GM19467 (cell line): ENCODE measurements around the gene OR6B1.

Experiments used
- ATAC-seq: cut with Tn5 transposase; IDR thresholded peaks from one replicate; pipeline ENCODE4 v1.9.1; 2021; ENCODE audit warnings: mild to moderate bottlenecking, moderate library complexity; ENCODE audit not compliant: unreplicated experiment

Gene OR6B1

GRCh38 chr7:144000020-144000419 lies at the start of gene OR6B1:
OR6B1 (plus strand) TSS chr7:144000320; CDS start chr7:144003997, 3,677 bp downstream.
- no peak for ATAC-seq

GRCh38 chr7:143953421-143953820 lies 46.7 kb upstream of the OR6B1 start:
- no peak for ATAC-seq

GRCh38 chr7:143954135-143954534 lies 46.0 kb upstream of the OR6B1 start:
- no peak for ATAC-seq

GRCh38 chr7:143954544-143954943 lies 45.6 kb upstream of the OR6B1 start, which contains the start of gene OR2F1:
OR2F1 (plus strand) TSS chr7:143954844; CDS start chr7:143959971, 5,127 bp downstream.
- no peak for ATAC-seq

GRCh38 chr7:143958781-143959180 lies 41.3 kb upstream of the OR6B1 start:
- ATAC-seq: no peak

- ATAC-seq: no peak
These were observed 39.1 kb upstream of the OR6B1 start for GRCh38 chr7:143960813-143961610.

- ATAC-seq: no peak
These were observed 34.8 kb upstream of the OR6B1 start for GRCh38 chr7:143965280-143965679.

- ATAC-seq: no peak
These were observed 32.7 kb upstream of the OR6B1 start for GRCh38 chr7:143967398-143967797.

- no peak for ATAC-seq
These were observed 26.2 kb upstream of the OR6B1 start for GRCh38 chr7:143973870-143974416.

- ATAC-seq: no peak
These were observed 25.7 kb upstream of the OR6B1 start for GRCh38 chr7:143974459-143974858.

- ATAC-seq: no peak
These were observed 24.5 kb upstream of the OR6B1 start for GRCh38 chr7:143975617-143976016.

- ATAC-seq: no peak
These were observed 21.5 kb upstream of the OR6B1 start for GRCh38 chr7:143978585-143978984.

GRCh38 chr7:143979359-143979758 lies 20.8 kb upstream of the OR6B1 start:
- no peak for ATAC-seq

GRCh38 chr7:143979998-143980397 lies 20.1 kb upstream of the OR6B1 start:
- no peak for ATAC-seq

GRCh38 chr7:143980746-143981510 lies 19.2 kb upstream of the OR6B1 start:
- ATAC-seq: no peak

GRCh38 chr7:143983960-143984359 lies 16.2 kb upstream of the OR6B1 start:
- ATAC-seq: no peak

- no peak for ATAC-seq
These were observed 12.6 kb upstream of the OR6B1 start for GRCh38 chr7:143987513-143987912.

- ATAC-seq: no peak
These were observed 11.0 kb upstream of the OR6B1 start for GRCh38 chr7:143988976-143989745.

GRCh38 chr7:143992670-143993069 lies 7.5 kb upstream of the OR6B1 start:
- ATAC-seq: no peak

GRCh38 chr7:143993924-143994323 lies 6.2 kb upstream of the OR6B1 start:
- no peak for ATAC-seq

GRCh38 chr7:144001543-144001942 lies 1.4 kb downstream of the OR6B1 start:
- no peak for ATAC-seq
